Right lobe of liver (tissue), 6 donors: ENCODE measurements around the gene STPG1. TPM values are rescaled to one million over a fixed set of nuclear protein-coding genes. Genes with fewer than 3 reads are reported as not detected.

ENCODE experiments used
- ATAC-seq, 4 donors: fragments of 200-7000 bp; cut with Tn5 transposase; one replicate each; pipeline ENCODE4 v1.9.1; 2020; ENCODE audit warnings: mild to moderate bottlenecking in 4 of 4, moderate library complexity in 4 of 4
- DNase-seq, 3 donors: peaks; one replicate each; pipeline ENCODE4 v3.0.0-alpha.2; 2020
- H3K27ac ChIP-seq, 3 donors: fragments of 200-600 bp; one replicate each; pipeline ENCODE4 v1.8.0; 2022
- H3K27me3 ChIP-seq, 2 donors: fragments of 200-600 bp; one replicate each; pipeline ENCODE4 v1.8.0; 2022
- H3K36me3 ChIP-seq, 4 donors: fragments of 200-600 bp; sonication (generic) in 1 of 4; one replicate each; pipeline versions ENCODE4 v1.5.1 to v1.8.0; 2017 to 2022; ENCODE audit warnings: control low read depth in 1 of 4
- H3K4me1 ChIP-seq, 4 donors: fragments of 200-600 bp; sonication (generic) in 1 of 4; one replicate each; pipeline versions ENCODE4 v1.5.1 to v1.8.0; 2017 to 2022; ENCODE audit warnings: control low read depth in 1 of 4
- H3K4me3 ChIP-seq, 3 donors: fragments of 200-600 bp; one replicate each; pipeline ENCODE4 v1.8.0; 2022
- H3K9me3 ChIP-seq, 4 donors: fragments of 200-600 bp; sonication (generic) in 1 of 4; one replicate each; pipeline versions ENCODE4 v1.5.1 to v1.8.0; 2017 to 2022; ENCODE audit warnings: control low read depth in 1 of 4
- POLR2A ChIP-seq: fragments of 450-650 bp; IDR thresholded peaks from one replicate; pipeline ENCODE4 v1.6.1; 2017; ENCODE audit warnings: antibody characterized with exemption, mild to moderate bottlenecking
- WGBS: methylation state at CpG from one replicate; pipeline ENCODE4 v1.1.6; 2018; ENCODE audit warnings: low coverage, low lambda C conversion rate; ENCODE audit not compliant: insufficient coverage; ENCODE audit errors: missing lambda C conversion rate; 5-methylcytosine and 5-hydroxymethylcytosine counted together
- intact Hi-C, 2 donors: fragments of 100-400 bp; cut with DNase I; formaldehyde crosslinking; loops; one replicate each; pipeline versions ENCODE4 v1.11.2 to v1.14.1; 2022
- total RNA-seq, 6 experiments: library from RNA; depleted of rRNA in 2 of 6; stranded (reverse); fragments of >200 nt in 2 of 6; fragmentation: NEBNext Ultra II Directional in 3 of 6; extraction: Animal tissue kit (Norgen Biotek cat#: 25700) in 3 of 6; gene quantifications; one replicate each; pipeline versions ENCODE4 v1.1.0 to v1.2.4, GENCODE V29; 2016 to 2023
- TF ChIP-seq, protein P1 (sequence below), 4 donors: fragments of 200-600 bp in 3 of 4; fragments of 450-650 bp in 1 of 4; IDR thresholded peaks; one replicate each; pipeline versions ENCODE4 v1.5.1 to v1.8.0; 2016 to 2022; ENCODE audit warnings: antibody characterized with exemption in 4 of 4, mild to moderate bottlenecking in 2 of 4
- donor health status: DM: no; HTN: yes; CAD: no.
- donor health status: DM: no; HTN: no; CAD: no.
- donor health status: DM: no; HTN: no; CAD: no.
- donor health status: DM: no; HTN: yes; CAD: no.
- donor health status: DM: no; HTN: yes; CAD: no.

The STPG1 gene
- total RNA-seq, 6 experiments from 2014 or later: 1.0 to 3.6 (median 1.7) TPM

DNA sequence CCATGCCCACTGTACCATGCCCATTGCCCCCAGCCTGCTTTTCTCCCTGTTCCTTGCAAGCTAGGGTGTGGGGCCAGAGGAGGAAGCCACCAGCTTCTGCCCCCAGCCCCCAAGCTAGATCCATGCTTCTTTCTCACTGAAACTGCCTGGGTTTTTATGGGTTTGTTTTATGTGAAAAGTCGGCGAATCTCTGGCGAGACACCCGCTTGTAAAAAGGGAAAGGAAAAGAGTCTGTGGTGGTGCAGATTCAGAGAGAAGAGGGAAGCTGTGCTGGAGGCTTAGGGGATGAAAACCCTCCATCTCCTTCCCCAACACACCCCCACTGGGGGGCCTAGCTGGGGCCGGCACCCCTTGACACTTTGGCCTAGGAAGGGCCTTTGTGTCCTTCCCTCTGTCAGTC is 68.2 kb downstream of the STPG1 start:
- DNase-seq: no peak
- WGBS: 84% methylated on average over 4 of the region's 5 CpGs
- Histone ChIP-seq H3K36me3 (no peaks in the 10 kb centered on the region), H3K27me3 (no peaks in the 10 kb centered on the region), H3K27ac (no peak overlapping the region), H3K4me3 (no peak overlapping the region), H3K9me3 (no peaks in the 10 kb centered on the region), H3K4me1 (no peaks in the 10 kb centered on the region)
- no peak for ATAC-seq
- TF ChIP-seq, protein P1, sequence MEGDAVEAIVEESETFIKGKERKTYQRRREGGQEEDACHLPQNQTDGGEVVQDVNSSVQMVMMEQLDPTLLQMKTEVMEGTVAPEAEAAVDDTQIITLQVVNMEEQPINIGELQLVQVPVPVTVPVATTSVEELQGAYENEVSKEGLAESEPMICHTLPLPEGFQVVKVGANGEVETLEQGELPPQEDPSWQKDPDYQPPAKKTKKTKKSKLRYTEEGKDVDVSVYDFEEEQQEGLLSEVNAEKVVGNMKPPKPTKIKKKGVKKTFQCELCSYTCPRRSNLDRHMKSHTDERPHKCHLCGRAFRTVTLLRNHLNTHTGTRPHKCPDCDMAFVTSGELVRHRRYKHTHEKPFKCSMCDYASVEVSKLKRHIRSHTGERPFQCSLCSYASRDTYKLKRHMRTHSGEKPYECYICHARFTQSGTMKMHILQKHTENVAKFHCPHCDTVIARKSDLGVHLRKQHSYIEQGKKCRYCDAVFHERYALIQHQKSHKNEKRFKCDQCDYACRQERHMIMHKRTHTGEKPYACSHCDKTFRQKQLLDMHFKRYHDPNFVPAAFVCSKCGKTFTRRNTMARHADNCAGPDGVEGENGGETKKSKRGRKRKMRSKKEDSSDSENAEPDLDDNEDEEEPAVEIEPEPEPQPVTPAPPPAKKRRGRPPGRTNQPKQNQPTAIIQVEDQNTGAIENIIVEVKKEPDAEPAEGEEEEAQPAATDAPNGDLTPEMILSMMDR (IDR thresholded peaks at IDR 0.05): no peak
- no peak for TF ChIP-seq POLR2A
- intact Hi-C loops: no loop called here

DNA sequence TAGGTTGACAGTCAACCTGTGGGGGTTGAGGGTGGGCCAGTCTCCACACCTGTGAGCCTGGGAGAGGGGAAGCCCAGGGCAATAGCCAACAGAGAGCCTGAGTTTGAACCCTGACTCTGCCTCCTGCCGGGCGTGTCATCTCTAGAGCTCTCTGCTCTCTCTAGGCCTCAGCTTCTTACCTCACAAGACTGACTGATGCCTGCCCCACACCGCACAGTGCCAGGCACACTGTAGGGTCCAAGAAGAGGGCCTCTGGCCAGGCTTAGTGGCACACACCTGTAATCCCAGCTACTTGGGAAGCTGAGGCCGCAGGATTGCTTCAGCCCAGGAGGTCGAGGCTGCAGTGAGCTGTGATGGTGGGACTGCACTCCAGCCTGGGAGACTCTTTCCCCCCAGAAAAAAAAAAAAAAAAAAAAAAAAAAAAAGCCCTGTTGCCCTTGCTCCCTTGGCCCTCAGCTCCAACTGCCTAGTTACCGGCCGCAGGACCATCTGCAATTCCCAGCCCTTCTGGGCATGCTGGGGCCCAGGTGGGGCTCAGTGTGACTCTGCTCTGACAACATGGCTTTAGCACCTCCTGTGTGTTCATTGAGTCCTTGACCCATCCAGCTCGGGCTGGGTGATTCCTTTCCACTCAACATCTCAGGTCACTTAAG is 69.4 kb downstream of the STPG1 start:
- no peaks in the 10 kb centered on the region for H3K4me1 ChIP-seq
- H3K36me3 ChIP-seq: no peaks in the 10 kb centered on the region

DNA sequence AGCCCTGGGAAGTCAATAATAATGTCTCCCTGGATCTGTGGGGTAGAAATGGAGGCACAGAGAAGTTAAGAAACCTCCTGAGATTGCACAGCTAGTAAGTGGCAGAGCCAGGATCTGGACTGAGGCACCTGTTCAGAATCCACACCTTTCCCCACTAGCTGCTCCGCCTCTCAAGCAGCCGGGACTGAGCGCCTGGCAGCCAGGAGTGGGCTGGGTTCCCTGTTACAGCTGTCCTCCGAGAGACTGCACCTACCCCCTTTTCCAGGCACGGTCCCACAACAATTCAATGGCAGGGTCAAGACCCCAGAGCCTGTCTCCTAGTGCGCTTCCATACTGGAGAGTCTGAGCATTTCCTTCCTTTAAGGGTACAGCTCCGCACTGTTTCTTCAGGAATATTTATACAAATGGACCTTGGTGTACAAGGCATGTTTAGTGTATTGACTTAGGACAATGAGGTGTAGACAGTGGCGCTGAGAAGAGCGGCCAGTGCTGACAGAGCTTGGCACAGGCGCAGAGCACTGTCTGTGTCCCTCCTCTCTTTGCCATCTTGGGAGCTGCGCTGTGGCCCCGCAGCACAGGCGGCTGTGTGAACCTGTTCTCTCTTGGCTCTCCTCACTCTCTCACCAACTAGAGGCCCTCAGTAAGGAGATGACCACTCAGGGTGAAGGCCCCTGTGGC is 70.0 kb downstream of the STPG1 start:
- H3K36me3 ChIP-seq: no peaks in the 10 kb centered on the region

More for the DNA sequence above, 69.4 kb downstream of the STPG1 start:
- Histone ChIP-seq H3K4me3 (no peak overlapping the region), H3K27me3 (no peaks in the 10 kb centered on the region), H3K27ac (no peak overlapping the region), H3K9me3 (no peaks in the 10 kb centered on the region)
- 67% methylated on average over 1 of the region's 8 CpGs for WGBS
- intact Hi-C loops: no loop called here
- peak in 1 of 4 donors; percentile 7 for ATAC-seq
- TF ChIP-seq POLR2A: no peak
- TF ChIP-seq, protein P1 (IDR thresholded peaks at IDR 0.05): no peak
- DNase-seq: no peak

DNA sequence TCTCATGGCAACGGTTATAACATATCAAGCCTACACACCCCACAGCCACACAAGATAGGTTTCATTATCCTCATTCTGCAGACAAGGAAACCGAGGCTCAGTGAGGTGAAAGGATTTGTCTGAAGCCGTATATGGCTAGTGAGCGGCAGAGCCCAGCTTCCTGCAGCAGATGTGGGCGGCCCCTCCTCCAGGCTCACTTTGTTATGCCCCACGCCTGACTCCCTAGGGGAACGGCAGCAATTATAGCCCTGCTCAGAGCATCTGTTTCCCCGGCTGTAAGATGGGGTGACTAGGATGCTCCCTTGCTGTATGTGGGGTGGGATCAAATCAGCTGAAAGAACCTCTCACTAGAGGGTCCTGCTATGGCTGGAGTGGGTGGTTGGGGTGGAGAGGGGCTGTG is 72.3 kb downstream of the STPG1 start:
- H3K9me3 ChIP-seq: no peaks in the 10 kb centered on the region
- no peaks in the 10 kb centered on the region for H3K27me3 ChIP-seq
- no peaks in the 10 kb centered on the region for H3K4me1 ChIP-seq
- ATAC-seq: no peak
- no peak for DNase-seq
- TF ChIP-seq, protein P1 (IDR thresholded peaks at IDR 0.05): no peak
- no peak for TF ChIP-seq POLR2A
- no peak overlapping the region for H3K27ac ChIP-seq
- intact Hi-C loops: no loop called here
- no peak overlapping the region for H3K4me3 ChIP-seq
- H3K36me3 ChIP-seq: no peaks in the 10 kb centered on the region
- 75% methylated on average over 1 of the region's 8 CpGs for WGBS

More for the DNA sequence above, 70.0 kb downstream of the STPG1 start:
- Histone ChIP-seq H3K27me3 (no peaks in the 10 kb centered on the region), H3K27ac (no peak overlapping the region), H3K4me3 (no peak overlapping the region), H3K9me3 (no peaks in the 10 kb centered on the region), H3K4me1 (no peaks in the 10 kb centered on the region)
- ATAC-seq (no peak), DNase-seq (no peak)
- no peak for TF ChIP-seq POLR2A
- TF ChIP-seq, protein P1 (IDR thresholded peaks at IDR 0.05): no peak
- intact Hi-C loops: no loop called here
- 61% methylated on average over 2 of the region's 13 CpGs for WGBS
